Smooth muscle cell (in vitro differentiated cells): Measurements from ENCODE around the gene SEMA5A. TPM values are rescaled to one million over a fixed set of nuclear protein-coding genes. Genes with fewer than 3 reads are reported as not detected.

Experiments used
- DNase-seq: peaks from one replicate; lab custom pipeline; 2025; ENCODE audit not compliant: unreplicated experiment; lab: John Stamatoyannopoulos, UW
- H2AFZ ChIP-seq: fragments of 200-600 bp; sonication (generic); 2 replicates; pipeline ENCODE4 v1.6.0; 2016; ENCODE audit warnings: antibody characterized with exemption, low read depth, mild to moderate bottlenecking
- H3F3A ChIP-seq: fragments of 200-600 bp; sonication (generic); 2 replicates; pipeline ENCODE4 v1.6.0; 2017; ENCODE audit warnings: antibody characterized with exemption, low read depth
- H3K27ac ChIP-seq: fragments of 200-600 bp; sonication (generic); 2 replicates; pipeline ENCODE4 v1.5.1; 2016; ENCODE audit warnings: low read depth, mild to moderate bottlenecking
- H3K27me3 ChIP-seq: fragments of 200-600 bp; sonication (generic); 2 replicates; pipeline ENCODE4 v1.6.1; 2016; ENCODE audit warnings: low read depth, mild to moderate bottlenecking
- H3K36me3 ChIP-seq: fragments of 200-600 bp; sonication (generic); 2 replicates; pipeline ENCODE4 v1.5.1; 2016; ENCODE audit warnings: low read depth
- H3K4me1 ChIP-seq: fragments of 200-600 bp; sonication (generic); 2 replicates; pipeline ENCODE4 v1.5.1; 2016; ENCODE audit warnings: low read depth
- H3K4me2 ChIP-seq: fragments of 200-600 bp; sonication (generic); 2 replicates; pipeline ENCODE4 v1.6.0; 2016; ENCODE audit warnings: mild to moderate bottlenecking
- H3K4me3 ChIP-seq: fragments of 200-600 bp; sonication (generic); 2 replicates; pipeline ENCODE4 v1.5.1; 2016; ENCODE audit warnings: mild to moderate bottlenecking
- H3K79me2 ChIP-seq: fragments of 200-600 bp; sonication (generic); 2 replicates; pipeline ENCODE4 v1.6.0; 2016; ENCODE audit warnings: low read depth, mild to moderate bottlenecking
- H3K9ac ChIP-seq: fragments of 200-600 bp; sonication (generic); 2 replicates; pipeline ENCODE4 v1.6.0; 2016; ENCODE audit warnings: low read depth
- H3K9me3 ChIP-seq: fragments of 200-600 bp; sonication (generic); replicated peaks from 2 replicates; pipeline ENCODE4 v1.5.1; 2016; ENCODE audit warnings: low read depth
- H4K20me1 ChIP-seq: fragments of 200-600 bp; sonication (generic); 2 replicates; pipeline ENCODE4 v1.6.0; 2016; ENCODE audit warnings: low read depth
- CTCF ChIP-seq: fragments of 200-600 bp; sonication (generic); IDR thresholded peaks from 2 replicates; pipeline ENCODE4 v1.5.1; 2017; ENCODE audit warnings: borderline replicate concordance, mild to moderate bottlenecking, antibody characterized with exemption; ENCODE audit not compliant: insufficient read depth, poor library complexity, severe bottlenecking
- WGBS: methylation state at CpG from one replicate; pipeline ENCODE4 v1.1.7; 2016; ENCODE audit warnings: low lambda C conversion rate; 5-methylcytosine and 5-hydroxymethylcytosine counted together
- polyA plus RNA-seq: library from polyadenylated mRNA; unstranded; fragments of >200 nt; fragmentation: Nextera tagmentation; extraction: Ambion mirVana; gene quantifications from 2 replicates; pipeline ENCODE4 v1.2.1, GENCODE V29; 2016
- total RNA-seq: library from RNA; depleted of rRNA; stranded (reverse); fragments of >200 nt; gene quantifications from 2 replicates; pipeline ENCODE4 v1.2.3, GENCODE V29; 2014

SEMA5A gene, protein sequence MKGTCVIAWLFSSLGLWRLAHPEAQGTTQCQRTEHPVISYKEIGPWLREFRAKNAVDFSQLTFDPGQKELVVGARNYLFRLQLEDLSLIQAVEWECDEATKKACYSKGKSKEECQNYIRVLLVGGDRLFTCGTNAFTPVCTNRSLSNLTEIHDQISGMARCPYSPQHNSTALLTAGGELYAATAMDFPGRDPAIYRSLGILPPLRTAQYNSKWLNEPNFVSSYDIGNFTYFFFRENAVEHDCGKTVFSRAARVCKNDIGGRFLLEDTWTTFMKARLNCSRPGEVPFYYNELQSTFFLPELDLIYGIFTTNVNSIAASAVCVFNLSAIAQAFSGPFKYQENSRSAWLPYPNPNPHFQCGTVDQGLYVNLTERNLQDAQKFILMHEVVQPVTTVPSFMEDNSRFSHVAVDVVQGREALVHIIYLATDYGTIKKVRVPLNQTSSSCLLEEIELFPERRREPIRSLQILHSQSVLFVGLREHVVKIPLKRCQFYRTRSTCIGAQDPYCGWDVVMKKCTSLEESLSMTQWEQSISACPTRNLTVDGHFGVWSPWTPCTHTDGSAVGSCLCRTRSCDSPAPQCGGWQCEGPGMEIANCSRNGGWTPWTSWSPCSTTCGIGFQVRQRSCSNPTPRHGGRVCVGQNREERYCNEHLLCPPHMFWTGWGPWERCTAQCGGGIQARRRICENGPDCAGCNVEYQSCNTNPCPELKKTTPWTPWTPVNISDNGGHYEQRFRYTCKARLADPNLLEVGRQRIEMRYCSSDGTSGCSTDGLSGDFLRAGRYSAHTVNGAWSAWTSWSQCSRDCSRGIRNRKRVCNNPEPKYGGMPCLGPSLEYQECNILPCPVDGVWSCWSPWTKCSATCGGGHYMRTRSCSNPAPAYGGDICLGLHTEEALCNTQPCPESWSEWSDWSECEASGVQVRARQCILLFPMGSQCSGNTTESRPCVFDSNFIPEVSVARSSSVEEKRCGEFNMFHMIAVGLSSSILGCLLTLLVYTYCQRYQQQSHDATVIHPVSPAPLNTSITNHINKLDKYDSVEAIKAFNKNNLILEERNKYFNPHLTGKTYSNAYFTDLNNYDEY
- 65.1 and 67.0 TPM in 2 replicates for total RNA-seq
- polyA plus RNA-seq: 21.6 and 34.7 TPM in 2 replicates

DNA sequence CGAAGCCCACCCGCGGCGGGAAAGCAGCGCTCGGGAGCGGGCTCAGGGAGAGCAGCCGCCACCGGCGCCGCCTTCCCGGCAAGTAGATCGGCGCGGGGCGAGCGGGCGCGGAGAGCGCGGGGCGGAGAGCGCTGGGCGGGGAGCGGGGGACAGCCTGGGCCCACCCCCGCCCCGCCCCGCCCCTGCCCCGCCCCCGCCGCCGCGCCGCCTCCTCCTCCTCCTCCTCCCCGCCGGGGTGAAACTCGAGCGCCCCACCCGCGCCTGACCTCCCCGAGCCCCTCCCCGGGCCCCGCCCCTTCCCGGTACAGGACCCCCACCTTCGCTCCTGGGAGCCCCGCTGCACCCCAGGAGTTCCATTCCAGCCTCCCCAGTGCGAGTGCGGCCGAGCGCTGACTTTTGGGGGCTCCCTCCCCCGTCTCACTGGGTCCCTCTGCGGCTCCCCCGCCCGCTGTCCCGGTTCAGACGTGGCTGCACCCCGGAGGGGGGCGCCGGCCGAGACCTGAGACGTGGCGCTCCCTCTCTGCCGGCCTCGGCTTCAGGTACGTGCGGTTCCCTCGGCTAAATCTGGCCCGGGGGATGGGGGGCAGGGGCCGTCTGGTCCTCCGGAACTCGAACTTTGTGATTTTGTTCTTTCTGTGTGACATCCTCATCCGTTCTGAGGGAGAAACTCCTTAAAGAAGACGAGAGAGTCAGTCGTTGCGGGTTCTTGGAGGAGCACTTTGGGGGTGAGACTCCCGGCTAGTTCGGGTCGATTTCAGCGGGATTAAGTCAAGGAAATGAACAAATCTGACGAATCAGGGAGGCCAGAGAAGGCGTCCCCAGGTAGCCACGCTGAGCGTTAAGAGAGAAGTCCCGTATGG lies at the start of gene SEMA5A:
TSS of gene SEMA5A (minus strand) at position 84 of the 860 bp plus-strand sequence. CDS start 166,129 bp downstream, outside the sequence.
- Histone ChIP-seq H3K36me3 (peaks cover 14% of the 10 kb centered on the region), H3K9ac (peak within 1 kb of the TSS; percentile 94), H2AFZ (peak within 1 kb of the TSS; percentile 92), H3K27me3 (no peaks in the 10 kb centered on the region), H3K4me3 (peak within 1 kb of the TSS; percentile 96), H3K27ac (peak within 1 kb of the TSS; percentile 92), H3K79me2 (peaks cover 80% of the 10 kb centered on the region), H4K20me1 (peaks cover 46% of the 10 kb centered on the region), H3K9me3 (no peaks in the 10 kb centered on the region), H3K4me2 (peak within 1 kb of the TSS; percentile 92), H3F3A (peaks cover 11% of the 10 kb centered on the region), H3K4me1 (peaks cover 13% of the 10 kb centered on the region)
- whole genome bisulfite sequencing: under 1% methylated on average over 58 of the region's 84 CpGs
- TF ChIP-seq CTCF: peak; percentile 8
- DNase-seq: peak; percentile 58

- Histone ChIP-seq H2AFZ (no peak overlapping the region), H3K9me3 (no peaks in the 10 kb centered on the region), H3K4me1 (peaks cover 13% of the 10 kb centered on the region), H3K27ac (no peak overlapping the region), H4K20me1 (no peaks in the 10 kb centered on the region), H3K36me3 (no peaks in the 10 kb centered on the region), H3K79me2 (no peaks in the 10 kb centered on the region), H3K4me2 (no peak overlapping the region), H3F3A (no peaks in the 10 kb centered on the region), H3K4me3 (no peak overlapping the region), H3K9ac (no peak overlapping the region), H3K27me3 (no peaks in the 10 kb centered on the region)
- no peak for TF ChIP-seq CTCF
- DNase-seq: no peak
Measured at GRCh38 chr5:9594913-9595312, 49.0 kb upstream of the SEMA5A start.

DNA sequence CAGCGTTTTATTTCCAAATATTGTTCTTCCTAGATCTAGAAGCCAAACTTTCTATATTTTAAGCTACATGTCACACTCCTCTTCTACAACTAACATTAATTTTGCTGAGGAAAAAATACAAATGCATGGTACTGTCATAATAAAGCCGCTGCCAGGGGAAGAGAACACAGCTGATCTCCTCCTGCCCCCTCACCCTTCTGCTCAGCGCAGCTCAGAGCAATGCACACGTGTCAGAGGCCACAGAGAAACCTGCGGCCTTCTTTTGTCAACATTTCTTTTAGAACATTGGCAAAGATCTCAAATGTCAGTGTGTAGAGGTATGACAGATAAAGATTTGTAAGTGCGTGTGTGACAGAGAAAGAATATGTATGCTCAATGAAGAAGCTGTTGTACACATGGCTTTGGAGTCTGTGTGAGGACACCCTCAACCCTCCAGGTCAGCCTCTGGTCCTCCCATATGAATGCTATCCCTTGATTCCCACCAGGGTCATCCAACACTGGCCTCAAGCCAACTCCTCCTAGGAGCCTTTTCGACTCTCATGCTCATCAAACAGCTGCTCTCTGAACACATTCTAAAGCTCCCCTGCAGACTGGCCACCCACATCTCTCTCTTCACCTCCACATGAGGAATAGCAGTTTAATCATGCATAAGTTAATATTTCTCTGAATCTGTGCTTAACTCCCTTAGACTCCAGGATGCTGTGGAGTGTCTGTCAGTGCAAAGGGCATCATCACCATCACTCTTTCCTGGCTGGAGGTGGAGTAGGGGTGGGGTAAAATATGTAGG lies 43.4 kb upstream of the SEMA5A start:
- no peaks in the 10 kb centered on the region for H3F3A ChIP-seq
- H3K4me3 ChIP-seq: no peak overlapping the region
- no peak for TF ChIP-seq CTCF
- no peak overlapping the region for H2AFZ ChIP-seq
- DNase-seq: no peak
- H3K9me3 ChIP-seq: no peaks in the 10 kb centered on the region
- H3K79me2 ChIP-seq: no peaks in the 10 kb centered on the region
- H3K27me3 ChIP-seq: no peaks in the 10 kb centered on the region
- WGBS: 92% methylated on average over 7 of the region's 7 CpGs
- H3K27ac ChIP-seq: no peak overlapping the region
- no peaks in the 10 kb centered on the region for H3K4me1 ChIP-seq
- no peaks in the 10 kb centered on the region for H4K20me1 ChIP-seq
- H3K4me2 ChIP-seq: no peak overlapping the region
- no peak overlapping the region for H3K9ac ChIP-seq
- H3K36me3 ChIP-seq: no peaks in the 10 kb centered on the region
